ENCODE results near the gene CCL3. TPM values are rescaled to one million over a fixed set of nuclear protein-coding genes. Genes with fewer than 3 reads are reported as not detected.

CCL3 gene

GRCh38 chr17:36048066-36048465 is 41.9 kb downstream of the CCL3 start:
- H3K9me3 ChIP-seq (replicated peaks in 1 of 2; ENCODE audit: control insufficient read depth in 2 of 2, insufficient read depth in 1 of 2, low read depth in 1 of 2, low read length in 2 of 2): peaks cover 0 to 5% of the 10 kb centered on the region in 2 donors
- no peak for DNase-seq (ENCODE audit: low spot score)
- no peak overlapping the region for H4K91ac ChIP-seq (ENCODE audit: low read depth, low read length, poor library complexity)
- no peak overlapping the region for H3K23ac ChIP-seq (ENCODE audit: low read depth, low read length, poor library complexity)
- no peak overlapping the region for H2BK120ac ChIP-seq (ENCODE audit: low read depth, low read length)
- no peak overlapping the region for H3K4ac ChIP-seq (ENCODE audit: low read length)
- no peak overlapping the region for H2AFZ ChIP-seq (ENCODE audit: low read length)
- H3K27ac ChIP-seq (replicated peaks; ENCODE audit: low read length): no peak overlapping the region
- H3K36me3 ChIP-seq (replicated peaks in 1 of 2; ENCODE audit: control insufficient read depth in 2 of 2, insufficient read depth in 2 of 2, low read length in 2 of 2): no peaks in the 10 kb centered on the region
- H2BK12ac ChIP-seq (ENCODE audit: low read length): no peak overlapping the region
- no CpG with 5 or more reads among the region's 2 CpGs for WGBS, 2 donors (ENCODE audit: extremely low coverage in 2 of 2, insufficient read length in 2 of 2, insufficient replicate concordance in 1 of 2)
- no peak overlapping the region for H2BK5ac ChIP-seq (ENCODE audit: low read length)
- no peak overlapping the region for H3K18ac ChIP-seq (ENCODE audit: low read length)
- no peak overlapping the region for H3K4me3 ChIP-seq (ENCODE audit: low read length in 2 of 2)
- H2AK5ac ChIP-seq (ENCODE audit: low read depth, low read length): no peak overlapping the region
- no peak overlapping the region for H3K14ac ChIP-seq (ENCODE audit: low read length)
- H3K27me3 ChIP-seq (ENCODE audit: control insufficient read depth in 3 of 3, insufficient read depth in 3 of 3, low read depth in 1 of 3, low read length in 3 of 3): no peaks in the 10 kb centered on the region
- no peaks in the 10 kb centered on the region for H3K4me1 ChIP-seq (ENCODE audit: control insufficient read depth in 2 of 2, insufficient read depth in 1 of 2, low read depth in 1 of 2, low read length in 2 of 2)
- H3K9ac ChIP-seq (ENCODE audit: low read depth, low read length, poor library complexity): no peak overlapping the region
- no peaks in the 10 kb centered on the region for H3K79me1 ChIP-seq (ENCODE audit: low read depth, low read length)
- no peak overlapping the region for H4K8ac ChIP-seq (ENCODE audit: low read depth, low read length)
- H3K4me2 ChIP-seq (ENCODE audit: insufficient read depth, low read length, poor library complexity, severe bottlenecking): no peak overlapping the region
- H2BK15ac ChIP-seq (ENCODE audit: low read length): no peak overlapping the region

Small RNA genes lying within 50 kb of the gene (small RNA-seq; reads per million reads assigned to genes)
- gene RN7SL301P (ENCODE audit: insufficient read depth): not detected
